ENCODE data around the gene ARHGEF3. TPM values are rescaled to one million over a fixed set of nuclear protein-coding genes. Genes with fewer than 3 reads are reported as not detected.

Gene ARHGEF3
- total RNA-seq, 4 donors from 2014 or later, result 13.0 to 21.9 (median 13.8) TPM

- Histone ChIP-seq H3K27me3 (no peaks in the 10 kb centered on the region), H3K27ac (no peak overlapping the region), H3K4me1 (peaks cover 0 to 25% (median 16%) of the 10 kb centered on the region in 4 donors), H3K36me3 (peaks cover 0 to 22% (median 0%) of the 10 kb centered on the region in 3 donors), H3K9me3 (no peaks in the 10 kb centered on the region), H3K4me3 (no peak overlapping the region)
- WGBS, 2 donors, result 79 to 91% methylated on average over 4 of the region's 4 CpGs
- TF ChIP-seq CTCF (IDR thresholded peaks at IDR 0.05) (no peak), EP300 (IDR thresholded peaks at IDR 0.05) (no peak), POLR2A (IDR thresholded peaks at IDR 0.05) (no peak)
- DNase-seq (ENCODE audit: low spot score in 2 of 2), result no peak
Measured at GRCh38 chr3:56753206-56753820, 48.4 kb downstream of the ARHGEF3 start.

GRCh38 chr3:56751056-56751707 lies 50.6 kb downstream of the ARHGEF3 start:
- Histone ChIP-seq H3K4me3 (no peak overlapping the region), H3K4me1 (peaks cover 0 to 18% (median 12%) of the 10 kb centered on the region in 4 donors), H3K27ac (no peak overlapping the region), H3K9me3 (no peaks in the 10 kb centered on the region), H3K36me3 (peaks cover 0 to 22% (median 0%) of the 10 kb centered on the region in 3 donors), H3K27me3 (no peaks in the 10 kb centered on the region)
- no peak for TF ChIP-seq EP300 (IDR thresholded peaks at IDR 0.05)
- TF ChIP-seq CTCF (IDR thresholded peaks at IDR 0.05), result no peak
- TF ChIP-seq POLR2A (IDR thresholded peaks at IDR 0.05), result no peak
- WGBS, 2 donors, result 66 to 70% methylated on average over 5 of the region's 5 CpGs
- DNase-seq (ENCODE audit: low spot score in 2 of 2), result no peak

DNA sequence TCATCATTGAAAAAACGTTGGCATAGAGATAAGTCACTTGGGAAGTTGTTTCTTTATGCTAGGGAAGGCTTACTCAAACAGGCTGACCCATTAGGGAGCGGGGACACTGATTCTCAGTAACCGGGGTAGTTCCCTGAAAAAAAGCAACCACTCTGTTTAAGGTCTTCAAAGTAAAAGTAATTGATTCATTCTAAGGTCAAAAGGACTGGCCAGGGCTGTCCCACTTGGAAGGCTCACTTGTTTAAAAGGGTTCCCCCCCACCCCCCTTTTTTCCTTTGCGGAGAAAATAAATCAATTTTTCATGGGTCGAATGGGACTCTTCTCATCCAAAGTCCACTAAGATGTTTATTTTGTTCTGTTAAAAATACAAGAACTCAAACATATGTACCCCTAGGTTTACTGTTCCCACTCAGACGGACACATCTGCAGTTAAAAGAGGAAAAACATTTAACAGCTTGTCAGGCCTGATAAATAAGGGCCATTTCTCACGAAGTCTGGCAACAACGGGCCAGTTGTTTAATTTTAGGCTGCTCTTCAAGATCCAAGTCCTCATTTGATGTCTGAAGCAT lies 53.0 kb downstream of the ARHGEF3 start:
- WGBS, 2 donors, result 24 to 26% methylated on average over 8 of the region's 8 CpGs
- H3K27ac ChIP-seq, result peak overlapping the region in 3 of 4 donors; percentile 7 to 58 (median 41)
- DNase-seq (ENCODE audit: low spot score in 2 of 2), result no peak

GRCh38 chr3:56747150-56747549 lies 54.6 kb downstream of the ARHGEF3 start:
- Histone ChIP-seq H3K4me3 (no peak overlapping the region), H3K9me3 (no peaks in the 10 kb centered on the region), H3K27ac (no peak overlapping the region), H3K27me3 (no peaks in the 10 kb centered on the region), H3K4me1 (peaks cover 0 to 8% (median 4%) of the 10 kb centered on the region in 4 donors), H3K36me3 (peaks cover 0 to 39% (median 0%) of the 10 kb centered on the region in 3 donors)
- no peak for DNase-seq (ENCODE audit: low spot score in 2 of 2)
- TF ChIP-seq POLR2A (IDR thresholded peaks at IDR 0.05) (no peak), CTCF (IDR thresholded peaks at IDR 0.05) (no peak)
- 82 to 100% methylated on average over 2 of the region's 2 CpGs for WGBS, 2 donors

More for the DNA sequence above, 53.0 kb downstream of the ARHGEF3 start:
- TF ChIP-seq POLR2A (IDR thresholded peaks at IDR 0.05), result no peak
- TF ChIP-seq EP300 (IDR thresholded peaks at IDR 0.05), result no peak
- TF ChIP-seq CTCF (IDR thresholded peaks at IDR 0.05), result no peak
- no peak overlapping the region for H3K4me3 ChIP-seq
- H3K27me3 ChIP-seq, result no peaks in the 10 kb centered on the region
- peaks cover 0 to 9% (median 6%) of the 10 kb centered on the region in 4 donors for H3K4me1 ChIP-seq
- no peaks in the 10 kb centered on the region for H3K9me3 ChIP-seq
- peaks cover 0 to 39% (median 0%) of the 10 kb centered on the region in 3 donors for H3K36me3 ChIP-seq

- Histone ChIP-seq H3K4me1 (peaks cover 0 to 4% (median 2%) of the 10 kb centered on the region in 4 donors), H3K27ac (no peak overlapping the region), H3K27me3 (no peaks in the 10 kb centered on the region), H3K36me3 (peaks cover 0 to 42% (median 0%) of the 10 kb centered on the region in 3 donors), H3K4me3 (no peak overlapping the region), H3K9me3 (no peaks in the 10 kb centered on the region)
- TF ChIP-seq POLR2A (IDR thresholded peaks at IDR 0.05) (no peak), EP300 (IDR thresholded peaks at IDR 0.05) (no peak), CTCF (IDR thresholded peaks at IDR 0.05) (no peak)
- DNase-seq (ENCODE audit: low spot score in 2 of 2), result no peak
- 94 to 95% methylated on average over 5 of the region's 5 CpGs for WGBS, 2 donors
Measured at GRCh38 chr3:56744016-56744415, 57.7 kb downstream of the ARHGEF3 start.
